Measurements from ENCODE around the gene ZMYND8. TPM values are rescaled to one million over a fixed set of nuclear protein-coding genes. Genes with fewer than 3 reads are reported as not detected.
"Not testable (repeated sequence)": the region's sequence is repeated elsewhere in the genome, so short reads cannot be mapped to it uniquely, and the experiment has no call there.

The ZMYND8 gene
- total RNA-seq, 4 donors from 2014 or later, result 41.6 to 79.4 (median 60.7) TPM

DNA sequence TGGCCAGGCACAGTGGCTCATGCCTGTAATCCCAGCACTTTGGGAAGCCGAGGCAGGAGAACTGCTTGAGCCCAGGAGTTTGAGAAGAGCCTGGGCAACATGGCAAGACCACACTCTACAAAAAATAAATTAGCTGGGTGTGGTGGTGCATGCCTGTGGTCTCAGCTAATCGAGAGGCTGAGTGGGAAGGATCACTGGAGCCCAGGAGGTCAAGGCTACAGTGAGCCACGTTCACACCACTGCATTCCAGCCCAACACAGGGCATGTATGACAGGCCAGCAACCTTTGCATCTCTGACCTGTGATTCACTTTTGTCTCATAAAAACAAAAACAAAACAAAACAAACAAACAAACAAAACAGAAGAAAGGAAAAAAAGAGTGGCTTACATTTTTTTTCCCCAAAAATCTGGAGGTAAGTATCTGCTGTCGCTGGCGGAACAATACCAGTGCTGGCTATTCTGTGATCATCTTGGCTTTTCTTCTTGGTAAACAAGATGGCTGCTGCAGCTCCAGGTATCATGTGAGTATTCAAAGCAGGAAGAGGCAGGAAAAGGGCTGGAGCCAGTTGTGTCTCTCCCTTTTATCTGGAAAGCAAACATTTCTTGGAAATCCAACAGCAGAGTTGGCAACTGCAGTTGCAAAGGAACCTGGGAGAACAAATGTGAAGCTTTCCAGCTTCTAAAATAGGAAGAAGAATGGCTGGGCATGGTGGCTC, 40.4 kb upstream of the ZMYND8 start:
- Histone ChIP-seq H3K36me3 (no peaks in the 10 kb centered on the region), H3K27me3 (no peaks in the 10 kb centered on the region), H3K4me3 (no peak overlapping the region), H3K27ac (no peak overlapping the region), H3K4me1 (no peaks in the 10 kb centered on the region), H3K9me3 (no peaks in the 10 kb centered on the region)
- DNase-seq, result no peak
- in situ Hi-C loops (cut with MboI; ENCODE audit: low pct_ligation_motif_present in 1 of 4, low pct_unique_long_range_greater_than_20kb in 1 of 4, low sequenced_read_pairs in 3 of 4), result loop anchor here in 3 of 4 donors (10.0 to 25.0 kb wide), 4 partner anchors 210 to 635 kb away; no protein-coding TSS in a partner anchor
- intact Hi-C loops (cut with DNase I; ENCODE audit: low total_unique reads), result no loop called here
- WGBS, 2 donors (ENCODE audit: low coverage in 1 of 2), result 90% methylated on average over 5 of the region's 5 CpGs; no CpG with 5 or more reads in 1 of the 2 donors
- TF ChIP-seq POLR2AphosphoS5 (IDR thresholded peaks at IDR 0.05) (no peak), POLR2A (IDR thresholded peaks at IDR 0.05) (no peak), EP300 (IDR thresholded peaks at IDR 0.05; ENCODE audit: low read depth) (no peak)
- TF ChIP-seq, protein P1, sequence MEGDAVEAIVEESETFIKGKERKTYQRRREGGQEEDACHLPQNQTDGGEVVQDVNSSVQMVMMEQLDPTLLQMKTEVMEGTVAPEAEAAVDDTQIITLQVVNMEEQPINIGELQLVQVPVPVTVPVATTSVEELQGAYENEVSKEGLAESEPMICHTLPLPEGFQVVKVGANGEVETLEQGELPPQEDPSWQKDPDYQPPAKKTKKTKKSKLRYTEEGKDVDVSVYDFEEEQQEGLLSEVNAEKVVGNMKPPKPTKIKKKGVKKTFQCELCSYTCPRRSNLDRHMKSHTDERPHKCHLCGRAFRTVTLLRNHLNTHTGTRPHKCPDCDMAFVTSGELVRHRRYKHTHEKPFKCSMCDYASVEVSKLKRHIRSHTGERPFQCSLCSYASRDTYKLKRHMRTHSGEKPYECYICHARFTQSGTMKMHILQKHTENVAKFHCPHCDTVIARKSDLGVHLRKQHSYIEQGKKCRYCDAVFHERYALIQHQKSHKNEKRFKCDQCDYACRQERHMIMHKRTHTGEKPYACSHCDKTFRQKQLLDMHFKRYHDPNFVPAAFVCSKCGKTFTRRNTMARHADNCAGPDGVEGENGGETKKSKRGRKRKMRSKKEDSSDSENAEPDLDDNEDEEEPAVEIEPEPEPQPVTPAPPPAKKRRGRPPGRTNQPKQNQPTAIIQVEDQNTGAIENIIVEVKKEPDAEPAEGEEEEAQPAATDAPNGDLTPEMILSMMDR (IDR thresholded peaks at IDR 0.05), result no peak

DNA sequence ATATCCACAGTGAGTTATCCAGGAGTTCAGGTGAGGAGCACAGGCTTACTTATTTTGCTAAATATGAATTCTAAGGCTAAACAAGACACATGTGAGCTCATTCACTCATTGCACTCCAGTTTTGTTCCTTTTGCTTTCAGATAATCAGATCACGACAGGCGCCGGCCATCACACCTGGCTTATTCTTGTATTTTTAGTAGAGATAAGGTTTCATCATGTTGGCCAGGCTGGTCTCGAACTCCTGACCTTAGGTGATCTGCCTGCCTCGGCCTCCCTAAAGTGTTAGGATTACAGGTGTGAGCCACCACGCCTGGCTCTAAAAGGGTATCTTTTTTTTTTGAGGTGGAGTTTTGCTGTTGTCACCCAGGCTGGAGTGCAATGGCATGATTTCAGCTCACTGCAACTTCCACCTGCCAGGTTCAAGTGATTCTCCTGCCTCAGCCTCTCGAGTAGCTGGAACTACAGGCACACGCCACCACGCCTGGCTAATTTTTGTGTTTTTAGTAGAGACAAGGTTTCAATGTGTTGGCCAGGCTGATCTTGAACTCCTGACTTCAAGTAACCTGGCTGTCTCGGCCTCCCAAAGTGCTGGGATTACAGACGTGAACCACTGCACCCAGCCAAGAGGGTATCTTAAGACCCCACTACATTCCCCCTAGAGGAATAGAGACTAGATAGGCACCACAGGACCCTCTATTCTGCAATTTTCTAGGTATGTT, 37.5 kb upstream of the ZMYND8 start:
- H3K9me3 ChIP-seq; DNase-seq; H3K36me3 ChIP-seq; H3K27ac ChIP-seq; H3K27me3 ChIP-seq; H3K4me3 ChIP-seq; intact Hi-C loops (cut with DNase I; ENCODE audit: low total_unique reads); H3K4me1 ChIP-seq: not testable (repeated sequence)
- in situ Hi-C loops (cut with MboI; ENCODE audit: low pct_ligation_motif_present in 1 of 4, low pct_unique_long_range_greater_than_20kb in 1 of 4, low sequenced_read_pairs in 3 of 4), result loop anchor here in 3 of 4 donors (10.0 to 25.0 kb wide), 4 partner anchors 207 to 632 kb away; no protein-coding TSS in a partner anchor
- WGBS, 2 donors (ENCODE audit: low coverage in 1 of 2), result 92 to 98% methylated on average over 6 to 11 of the region's 11 CpGs

DNA sequence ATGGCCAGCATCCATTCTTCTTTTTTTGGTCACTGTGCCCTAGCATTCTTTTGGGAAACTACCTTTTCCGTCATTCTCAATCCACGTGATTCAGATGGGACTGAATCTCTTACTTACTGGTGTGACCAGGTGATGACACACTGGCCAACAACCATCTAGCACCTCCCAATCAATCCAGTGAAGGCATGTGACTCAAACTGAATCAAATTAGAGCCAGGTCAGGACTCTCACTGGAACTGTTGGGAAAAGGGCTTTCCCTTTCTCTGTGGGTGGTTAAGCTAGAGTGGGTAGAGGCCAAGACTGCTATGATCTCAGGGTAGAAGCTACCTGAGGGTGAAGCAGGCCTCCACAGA, 36.2 kb upstream of the ZMYND8 start:
- DNase-seq, result no peak
- TF ChIP-seq EP300 (IDR thresholded peaks at IDR 0.05; ENCODE audit: low read depth), result no peak
- TF ChIP-seq POLR2A (IDR thresholded peaks at IDR 0.05), result no peak
- TF ChIP-seq POLR2AphosphoS5 (IDR thresholded peaks at IDR 0.05), result no peak
- TF ChIP-seq, protein P1 (IDR thresholded peaks at IDR 0.05), result no peak
- H3K4me3 ChIP-seq, result no peak overlapping the region
- H3K27ac ChIP-seq, result no peak overlapping the region
- in situ Hi-C loops (cut with MboI; ENCODE audit: low pct_ligation_motif_present in 1 of 4, low pct_unique_long_range_greater_than_20kb in 1 of 4, low sequenced_read_pairs in 3 of 4) (loop anchor here in 3 of 4 donors (10.0 to 25.0 kb wide), 4 partner anchors 205 to 630 kb away; no protein-coding TSS in a partner anchor), intact Hi-C loops (cut with DNase I; ENCODE audit: low total_unique reads) (no loop called here)
- WGBS, 2 donors (ENCODE audit: low coverage in 1 of 2), result 84 to 92% methylated on average over 2 of the region's 2 CpGs
- H3K36me3 ChIP-seq, result no peaks in the 10 kb centered on the region
- H3K9me3 ChIP-seq, result no peaks in the 10 kb centered on the region
- no peaks in the 10 kb centered on the region for H3K27me3 ChIP-seq
- H3K4me1 ChIP-seq, result no peaks in the 10 kb centered on the region

DNA sequence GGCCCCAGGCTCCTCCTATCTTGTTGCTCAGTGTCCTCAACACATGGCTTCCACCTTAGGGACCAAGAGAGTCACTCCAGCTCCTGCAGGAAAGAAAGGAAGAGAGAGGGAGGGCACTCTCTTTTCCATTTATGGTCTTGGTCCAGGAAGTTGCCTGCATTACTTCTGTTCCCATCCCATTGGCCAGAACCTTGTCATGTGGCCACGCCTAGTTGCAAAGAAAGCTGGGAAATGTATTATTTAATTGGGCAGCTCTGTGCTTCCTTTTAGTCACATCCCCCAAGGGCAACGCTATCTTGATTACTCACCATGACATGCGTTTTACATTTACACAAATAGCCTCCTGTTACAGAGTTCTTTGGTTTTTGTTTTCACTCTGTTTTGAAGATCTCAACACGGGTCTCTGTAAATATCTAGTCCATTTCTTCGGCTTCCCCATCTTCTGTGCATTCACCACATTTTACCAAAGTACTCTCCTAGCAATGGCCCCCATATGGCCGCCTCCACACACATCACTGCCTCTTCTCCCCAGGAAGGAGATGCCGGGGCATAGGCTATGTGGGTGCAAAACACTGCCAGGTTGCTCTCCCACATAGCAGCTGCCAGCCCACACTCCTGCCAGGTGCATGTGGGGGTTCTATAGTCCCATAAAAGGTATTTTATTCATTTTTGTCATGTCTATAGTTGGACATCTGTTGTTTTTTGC, 35.7 kb upstream of the ZMYND8 start:
- Histone ChIP-seq H3K27me3 (no peaks in the 10 kb centered on the region), H3K9me3 (no peaks in the 10 kb centered on the region), H3K4me1 (no peaks in the 10 kb centered on the region), H3K4me3 (no peak overlapping the region), H3K36me3 (no peaks in the 10 kb centered on the region), H3K27ac (no peak overlapping the region)
- in situ Hi-C loops (cut with MboI; ENCODE audit: low pct_ligation_motif_present in 1 of 4, low pct_unique_long_range_greater_than_20kb in 1 of 4, low sequenced_read_pairs in 3 of 4) (loop anchor here in 3 of 4 donors (10.0 to 25.0 kb wide), 4 partner anchors 205 to 630 kb away; no protein-coding TSS in a partner anchor), intact Hi-C loops (cut with DNase I; ENCODE audit: low total_unique reads) (no loop called here)
- WGBS, 2 donors (ENCODE audit: low coverage in 1 of 2), result 65 to 77% methylated on average over 7 of the region's 7 CpGs
- TF ChIP-seq POLR2AphosphoS5 (IDR thresholded peaks at IDR 0.05), result no peak
- no peak for TF ChIP-seq EP300 (IDR thresholded peaks at IDR 0.05; ENCODE audit: low read depth)
- TF ChIP-seq POLR2A (IDR thresholded peaks at IDR 0.05), result no peak
- TF ChIP-seq, protein P1 (IDR thresholded peaks at IDR 0.05), result no peak
- no peak for DNase-seq
